GM23338 (cell line): ENCODE measurements around the gene GALNT13. TPM values are rescaled to one million over a fixed set of nuclear protein-coding genes. Genes with fewer than 3 reads are reported as not detected.

Source experiments
- ATAC-seq: fragments of 200-7000 bp; cut with Tn5 transposase; 3 replicates; pipeline ENCODE4 v1.9.1; 2020
- DNase-seq: peaks from one replicate; pipeline ENCODE4 v3.0.0-alpha.2; 2015; ENCODE audit warnings: low spot score
- H2AFZ ChIP-seq: fragments of 200-600 bp; sonication (generic); 2 replicates; pipeline ENCODE4 v1.8.0; 2016; ENCODE audit warnings: antibody characterized with exemption, mild to moderate bottlenecking, moderate library complexity
- H3F3A ChIP-seq: fragments of 200-600 bp; sonication (generic); replicated peaks from 2 replicates; pipeline ENCODE4 v1.8.0; 2017; ENCODE audit warnings: antibody characterized with exemption, mixed run types, low read depth
- H3K27ac ChIP-seq: fragments of 200-600 bp; sonication (generic); 2 replicates; pipeline ENCODE4 v1.6.1; 2016; ENCODE audit warnings: low read depth
- H3K27me3 ChIP-seq: fragments of 200-600 bp; sonication (generic); 2 replicates; pipeline ENCODE4 v1.8.0; 2016; ENCODE audit warnings: mild to moderate bottlenecking, mixed run types, moderate library complexity; ENCODE audit not compliant: insufficient read depth
- H3K36me3 ChIP-seq: fragments of 200-600 bp; sonication (generic); 2 replicates; pipeline ENCODE4 v1.8.0; 2016; ENCODE audit warnings: mild to moderate bottlenecking; ENCODE audit not compliant: insufficient read depth
- H3K4me1 ChIP-seq: fragments of 200-600 bp; sonication (generic); 2 replicates; pipeline ENCODE4 v1.8.0; 2016; ENCODE audit warnings: mild to moderate bottlenecking, moderate library complexity; ENCODE audit not compliant: insufficient read depth
- H3K4me2 ChIP-seq: fragments of 200-600 bp; sonication (generic); 2 replicates; pipeline ENCODE4 v1.7.1; 2017; ENCODE audit warnings: mixed run types
- H3K4me3 ChIP-seq: fragments of 200-600 bp; sonication (generic); 2 replicates; pipeline ENCODE4 v1.6.1; 2016; ENCODE audit warnings: mixed run types
- H3K79me2 ChIP-seq: fragments of 200-600 bp; sonication (generic); replicated peaks from 2 replicates; pipeline ENCODE4 v1.8.0; 2017; ENCODE audit warnings: mild to moderate bottlenecking; ENCODE audit not compliant: insufficient read depth
- H3K9me2 ChIP-seq: fragments of 200-600 bp; sonication (generic); 2 replicates; pipeline ENCODE4 v1.8.0; 2017; ENCODE audit not compliant: insufficient read depth
- H4K20me1 ChIP-seq: fragments of 200-600 bp; sonication (generic); replicated peaks from 2 replicates; pipeline ENCODE4 v1.8.0; 2017; ENCODE audit warnings: mild to moderate bottlenecking; ENCODE audit not compliant: insufficient read depth
- H3K27ac Mint-ChIP-seq: 2 replicates; pipeline ENCODE4 v1.8.0; 2020; ENCODE audit warnings: inconsistent platforms, mild to moderate bottlenecking, moderate library complexity, mixed read lengths
- H3K27me3 Mint-ChIP-seq: 3 replicates; pipeline ENCODE4 v1.8.0; 2022; ENCODE audit warnings: low read depth, mild to moderate bottlenecking, moderate library complexity, mixed read lengths, inconsistent platforms; ENCODE audit not compliant: insufficient read depth, poor library complexity
- H3K36me3 Mint-ChIP-seq: 3 replicates; pipeline ENCODE4 v1.8.0; 2021; ENCODE audit warnings: low read depth, mild to moderate bottlenecking, inconsistent platforms, moderate library complexity, mixed read lengths
- H3K4me1 Mint-ChIP-seq: 3 replicates; pipeline ENCODE4 v1.8.0; 2020; ENCODE audit warnings: mild to moderate bottlenecking, inconsistent platforms, mixed read lengths
- H3K4me3 Mint-ChIP-seq: 3 replicates; pipeline ENCODE4 v1.8.0; 2021; ENCODE audit warnings: moderate library complexity, mild to moderate bottlenecking, inconsistent platforms, mixed read lengths
- H3K9me3 Mint-ChIP-seq: 3 replicates; pipeline ENCODE4 v1.8.0; 2020; ENCODE audit warnings: moderate library complexity, mild to moderate bottlenecking, inconsistent platforms, mixed read lengths
- CREB1 ChIP-seq: fragments of 250-450 bp; sonication (Bioruptor Pico); IDR thresholded peaks from 2 replicates; pipeline ENCODE4 v1.5.0; 2020; ENCODE audit warnings: low read depth, mild to moderate bottlenecking, moderate library complexity
- EZH2 ChIP-seq: fragments of 200-600 bp; sonication (generic); IDR thresholded peaks from one replicate; pipeline ENCODE4 v1.8.0; 2017; ENCODE audit warnings: antibody characterized with exemption, mild to moderate bottlenecking, low read depth; ENCODE audit not compliant: unreplicated experiment
- EZH2phosphoT487 ChIP-seq: fragments of 200-600 bp; sonication (generic); IDR thresholded peaks from one replicate; pipeline ENCODE4 v1.8.1; 2018; ENCODE audit warnings: antibody characterized with exemption; ENCODE audit not compliant: unreplicated experiment
- JUNB ChIP-seq: IDR thresholded peaks from one replicate; pipeline ENCODE4 v1.6.1; 2016; ENCODE audit warnings: antibody characterized with exemption; ENCODE audit not compliant: unreplicated experiment
- NANOG ChIP-seq: IDR thresholded peaks from 2 replicates; pipeline ENCODE4 v1.6.1; 2016; ENCODE audit warnings: antibody characterized with exemption, borderline replicate concordance
- POLR2AphosphoS5 ChIP-seq: IDR thresholded peaks from 2 replicates; pipeline ENCODE4 v1.6.1; 2016; ENCODE audit warnings: antibody characterized with exemption, low read depth
- STAT1 ChIP-seq: IDR thresholded peaks from one replicate; pipeline ENCODE4 v1.6.1; 2016; ENCODE audit warnings: antibody characterized with exemption; ENCODE audit not compliant: unreplicated experiment
- ZNF114 ChIP-seq: fragments of 250-450 bp; sonication (Bioruptor Pico); IDR thresholded peaks from 2 replicates; pipeline ENCODE4 v1.5.0; 2020; ENCODE audit warnings: mild to moderate bottlenecking, moderate library complexity
- ZNF331 ChIP-seq: fragments of 250-450 bp; sonication (Bioruptor Pico); IDR thresholded peaks from 2 replicates; pipeline ENCODE4 v1.5.0; 2020; ENCODE audit warnings: low read depth, mild to moderate bottlenecking, moderate library complexity
- polyA plus RNA-seq: library from polyadenylated mRNA; unstranded; fragments of >200 nt; fragmentation: Nextera tagmentation; extraction: Ambion mirVana; gene quantifications from 2 replicates; pipeline ENCODE4 v1.2.1, GENCODE V29; 2016
- total RNA-seq: library from RNA; depleted of rRNA; stranded (reverse); fragments of >200 nt; shearing (Covaris generic); gene quantifications from 2 replicates; pipeline ENCODE4 v1.2.3, GENCODE V29; 2014
- TF ChIP-seq, protein P1 (sequence below), 2 experiments: fragments of 200-600 bp in 1 of 2; sonication (generic) in 1 of 2; conservative IDR thresholded peaks; 2 replicates each; pipeline versions ENCODE4 v1.5.1 to v1.6.1; 2016 to 2017; ENCODE audit warnings: antibody characterized with exemption in 2 of 2, low read depth in 2 of 2, mild to moderate bottlenecking in 2 of 2, moderate library complexity in 1 of 2
- TF ChIP-seq, protein P2 (sequence below): IDR thresholded peaks from 2 replicates; pipeline ENCODE4 v1.6.1; 2016; ENCODE audit warnings: antibody characterized with exemption
- TF ChIP-seq, protein P3 (sequence below): fragments of 250-450 bp; sonication (Bioruptor Pico); IDR thresholded peaks from 2 replicates; pipeline ENCODE4 v1.5.0; 2020; ENCODE audit warnings: mild to moderate bottlenecking, moderate library complexity
- TF ChIP-seq, protein P4 (sequence below): IDR thresholded peaks from one replicate; pipeline ENCODE4 v1.6.1; 2018; ENCODE audit warnings: antibody characterized with exemption; ENCODE audit not compliant: unreplicated experiment

The GALNT13 gene
- total and polyA plus RNA-seq, 2 experiments from 2014 or later: 3.5 to 5.2 TPM

DNA sequence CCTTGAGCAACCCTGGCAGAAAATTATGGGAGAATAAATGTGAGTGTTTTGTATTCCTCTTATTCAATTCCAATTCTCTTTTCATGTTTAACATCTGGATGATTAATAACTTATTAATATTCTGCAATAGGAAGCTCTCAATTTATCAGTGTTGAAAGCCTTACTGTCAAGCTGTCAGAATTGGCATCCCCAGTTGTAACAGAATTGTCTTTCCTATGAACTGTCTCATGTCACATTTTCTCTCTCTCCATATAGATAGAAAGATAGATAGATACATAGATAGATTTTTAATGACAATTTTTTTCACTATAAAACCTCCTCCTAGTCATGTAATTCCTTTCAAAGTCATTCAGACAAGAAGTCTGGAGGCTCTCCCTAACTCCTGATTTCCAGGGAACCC, 331.5 kb downstream of the GALNT13 start:
- H3K27ac ChIP-seq: no peak overlapping the region
- no peaks in the 10 kb centered on the region for H3K79me2 ChIP-seq
- ATAC-seq: no peak
- Mint-ChIP-seq H3K36me3 (no peaks in the 10 kb centered on the region), H3K27ac (no peak overlapping the region), H3K4me1 (peaks cover 3% of the 10 kb centered on the region; the same call in 2 of the 3 replicates), H3K4me3 (no peak overlapping the region), H3K9me3 (no peaks in the 10 kb centered on the region), H3K27me3 (no peaks in the 10 kb centered on the region)
- no peaks in the 10 kb centered on the region for H4K20me1 ChIP-seq
- no peaks in the 10 kb centered on the region for H3K27me3 ChIP-seq
- no peak overlapping the region for H3K4me2 ChIP-seq
- no peak overlapping the region for H3K4me3 ChIP-seq
- H3K4me1 ChIP-seq: 0 out of 2 replicates have a peak, but pooled peaks cover 3% of the 10 kb centered on the region
- H2AFZ ChIP-seq: no peak overlapping the region
- TF ChIP-seq POLR2AphosphoS5: no peak
- TF ChIP-seq CREB1: no peak
- no peak for TF ChIP-seq EZH2phosphoT487
- no peak for TF ChIP-seq EZH2
- TF ChIP-seq, protein P1, sequence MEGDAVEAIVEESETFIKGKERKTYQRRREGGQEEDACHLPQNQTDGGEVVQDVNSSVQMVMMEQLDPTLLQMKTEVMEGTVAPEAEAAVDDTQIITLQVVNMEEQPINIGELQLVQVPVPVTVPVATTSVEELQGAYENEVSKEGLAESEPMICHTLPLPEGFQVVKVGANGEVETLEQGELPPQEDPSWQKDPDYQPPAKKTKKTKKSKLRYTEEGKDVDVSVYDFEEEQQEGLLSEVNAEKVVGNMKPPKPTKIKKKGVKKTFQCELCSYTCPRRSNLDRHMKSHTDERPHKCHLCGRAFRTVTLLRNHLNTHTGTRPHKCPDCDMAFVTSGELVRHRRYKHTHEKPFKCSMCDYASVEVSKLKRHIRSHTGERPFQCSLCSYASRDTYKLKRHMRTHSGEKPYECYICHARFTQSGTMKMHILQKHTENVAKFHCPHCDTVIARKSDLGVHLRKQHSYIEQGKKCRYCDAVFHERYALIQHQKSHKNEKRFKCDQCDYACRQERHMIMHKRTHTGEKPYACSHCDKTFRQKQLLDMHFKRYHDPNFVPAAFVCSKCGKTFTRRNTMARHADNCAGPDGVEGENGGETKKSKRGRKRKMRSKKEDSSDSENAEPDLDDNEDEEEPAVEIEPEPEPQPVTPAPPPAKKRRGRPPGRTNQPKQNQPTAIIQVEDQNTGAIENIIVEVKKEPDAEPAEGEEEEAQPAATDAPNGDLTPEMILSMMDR (conservative IDR thresholded peaks at IDR 0.05; ENCODE audit: low read depth in 2 of 2): no peak
- TF ChIP-seq, protein P2, sequence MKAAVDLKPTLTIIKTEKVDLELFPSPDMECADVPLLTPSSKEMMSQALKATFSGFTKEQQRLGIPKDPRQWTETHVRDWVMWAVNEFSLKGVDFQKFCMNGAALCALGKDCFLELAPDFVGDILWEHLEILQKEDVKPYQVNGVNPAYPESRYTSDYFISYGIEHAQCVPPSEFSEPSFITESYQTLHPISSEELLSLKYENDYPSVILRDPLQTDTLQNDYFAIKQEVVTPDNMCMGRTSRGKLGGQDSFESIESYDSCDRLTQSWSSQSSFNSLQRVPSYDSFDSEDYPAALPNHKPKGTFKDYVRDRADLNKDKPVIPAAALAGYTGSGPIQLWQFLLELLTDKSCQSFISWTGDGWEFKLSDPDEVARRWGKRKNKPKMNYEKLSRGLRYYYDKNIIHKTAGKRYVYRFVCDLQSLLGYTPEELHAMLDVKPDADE: no peak
- no peak for TF ChIP-seq ZNF114 (CRISPR knock-in tag)
- no peak for TF ChIP-seq ZNF331 (CRISPR knock-in tag)
- TF ChIP-seq, protein P3, sequence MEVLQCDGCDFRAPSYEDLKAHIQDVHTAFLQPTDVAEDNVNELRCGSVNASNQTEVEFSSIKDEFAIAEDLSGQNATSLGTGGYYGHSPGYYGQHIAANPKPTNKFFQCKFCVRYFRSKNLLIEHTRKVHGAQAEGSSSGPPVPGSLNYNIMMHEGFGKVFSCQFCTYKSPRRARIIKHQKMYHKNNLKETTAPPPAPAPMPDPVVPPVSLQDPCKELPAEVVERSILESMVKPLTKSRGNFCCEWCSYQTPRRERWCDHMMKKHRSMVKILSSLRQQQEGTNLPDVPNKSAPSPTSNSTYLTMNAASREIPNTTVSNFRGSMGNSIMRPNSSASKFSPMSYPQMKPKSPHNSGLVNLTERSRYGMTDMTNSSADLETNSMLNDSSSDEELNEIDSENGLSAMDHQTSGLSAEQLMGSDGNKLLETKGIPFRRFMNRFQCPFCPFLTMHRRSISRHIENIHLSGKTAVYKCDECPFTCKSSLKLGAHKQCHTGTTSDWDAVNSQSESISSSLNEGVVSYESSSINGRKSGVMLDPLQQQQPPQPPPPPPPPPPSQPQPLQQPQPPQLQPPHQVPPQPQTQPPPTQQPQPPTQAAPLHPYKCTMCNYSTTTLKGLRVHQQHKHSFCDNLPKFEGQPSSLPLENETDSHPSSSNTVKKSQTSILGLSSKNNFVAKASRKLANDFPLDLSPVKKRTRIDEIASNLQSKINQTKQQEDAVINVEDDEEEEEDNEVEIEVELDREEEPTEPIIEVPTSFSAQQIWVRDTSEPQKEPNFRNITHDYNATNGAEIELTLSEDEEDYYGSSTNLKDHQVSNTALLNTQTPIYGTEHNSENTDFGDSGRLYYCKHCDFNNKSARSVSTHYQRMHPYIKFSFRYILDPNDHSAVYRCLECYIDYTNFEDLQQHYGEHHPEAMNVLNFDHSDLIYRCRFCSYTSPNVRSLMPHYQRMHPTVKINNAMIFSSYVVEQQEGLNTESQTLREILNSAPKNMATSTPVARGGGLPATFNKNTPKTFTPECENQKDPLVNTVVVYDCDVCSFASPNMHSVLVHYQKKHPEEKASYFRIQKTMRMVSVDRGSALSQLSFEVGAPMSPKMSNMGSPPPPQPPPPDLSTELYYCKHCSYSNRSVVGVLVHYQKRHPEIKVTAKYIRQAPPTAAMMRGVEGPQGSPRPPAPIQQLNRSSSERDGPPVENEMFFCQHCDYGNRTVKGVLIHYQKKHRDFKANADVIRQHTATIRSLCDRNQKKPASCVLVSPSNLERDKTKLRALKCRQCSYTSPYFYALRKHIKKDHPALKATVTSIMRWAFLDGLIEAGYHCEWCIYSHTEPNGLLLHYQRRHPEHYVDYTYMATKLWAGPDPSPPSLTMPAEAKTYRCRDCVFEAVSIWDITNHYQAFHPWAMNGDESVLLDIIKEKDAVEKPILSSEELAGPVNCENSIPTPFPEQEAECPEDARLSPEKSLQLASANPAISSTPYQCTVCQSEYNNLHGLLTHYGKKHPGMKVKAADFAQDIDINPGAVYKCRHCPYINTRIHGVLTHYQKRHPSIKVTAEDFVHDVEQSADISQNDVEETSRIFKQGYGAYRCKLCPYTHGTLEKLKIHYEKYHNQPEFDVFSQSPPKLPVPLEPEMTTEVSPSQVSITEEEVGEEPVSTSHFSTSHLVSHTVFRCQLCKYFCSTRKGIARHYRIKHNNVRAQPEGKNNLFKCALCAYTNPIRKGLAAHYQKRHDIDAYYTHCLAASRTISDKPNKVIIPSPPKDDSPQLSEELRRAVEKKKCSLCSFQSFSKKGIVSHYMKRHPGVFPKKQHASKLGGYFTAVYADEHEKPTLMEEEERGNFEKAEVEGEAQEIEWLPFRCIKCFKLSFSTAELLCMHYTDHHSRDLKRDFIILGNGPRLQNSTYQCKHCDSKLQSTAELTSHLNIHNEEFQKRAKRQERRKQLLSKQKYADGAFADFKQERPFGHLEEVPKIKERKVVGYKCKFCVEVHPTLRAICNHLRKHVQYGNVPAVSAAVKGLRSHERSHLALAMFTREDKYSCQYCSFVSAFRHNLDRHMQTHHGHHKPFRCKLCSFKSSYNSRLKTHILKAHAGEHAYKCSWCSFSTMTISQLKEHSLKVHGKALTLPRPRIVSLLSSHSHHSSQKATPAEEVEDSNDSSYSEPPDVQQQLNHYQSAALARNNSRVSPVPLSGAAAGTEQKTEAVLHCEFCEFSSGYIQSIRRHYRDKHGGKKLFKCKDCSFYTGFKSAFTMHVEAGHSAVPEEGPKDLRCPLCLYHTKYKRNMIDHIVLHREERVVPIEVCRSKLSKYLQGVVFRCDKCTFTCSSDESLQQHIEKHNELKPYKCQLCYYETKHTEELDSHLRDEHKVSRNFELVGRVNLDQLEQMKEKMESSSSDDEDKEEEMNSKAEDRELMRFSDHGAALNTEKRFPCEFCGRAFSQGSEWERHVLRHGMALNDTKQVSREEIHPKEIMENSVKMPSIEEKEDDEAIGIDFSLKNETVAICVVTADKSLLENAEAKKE (CRISPR knock-in tag): no peak
- TF ChIP-seq JUNB: no peak
- TF ChIP-seq STAT1: no peak
- no peak for TF ChIP-seq NANOG
- TF ChIP-seq, protein P4, sequence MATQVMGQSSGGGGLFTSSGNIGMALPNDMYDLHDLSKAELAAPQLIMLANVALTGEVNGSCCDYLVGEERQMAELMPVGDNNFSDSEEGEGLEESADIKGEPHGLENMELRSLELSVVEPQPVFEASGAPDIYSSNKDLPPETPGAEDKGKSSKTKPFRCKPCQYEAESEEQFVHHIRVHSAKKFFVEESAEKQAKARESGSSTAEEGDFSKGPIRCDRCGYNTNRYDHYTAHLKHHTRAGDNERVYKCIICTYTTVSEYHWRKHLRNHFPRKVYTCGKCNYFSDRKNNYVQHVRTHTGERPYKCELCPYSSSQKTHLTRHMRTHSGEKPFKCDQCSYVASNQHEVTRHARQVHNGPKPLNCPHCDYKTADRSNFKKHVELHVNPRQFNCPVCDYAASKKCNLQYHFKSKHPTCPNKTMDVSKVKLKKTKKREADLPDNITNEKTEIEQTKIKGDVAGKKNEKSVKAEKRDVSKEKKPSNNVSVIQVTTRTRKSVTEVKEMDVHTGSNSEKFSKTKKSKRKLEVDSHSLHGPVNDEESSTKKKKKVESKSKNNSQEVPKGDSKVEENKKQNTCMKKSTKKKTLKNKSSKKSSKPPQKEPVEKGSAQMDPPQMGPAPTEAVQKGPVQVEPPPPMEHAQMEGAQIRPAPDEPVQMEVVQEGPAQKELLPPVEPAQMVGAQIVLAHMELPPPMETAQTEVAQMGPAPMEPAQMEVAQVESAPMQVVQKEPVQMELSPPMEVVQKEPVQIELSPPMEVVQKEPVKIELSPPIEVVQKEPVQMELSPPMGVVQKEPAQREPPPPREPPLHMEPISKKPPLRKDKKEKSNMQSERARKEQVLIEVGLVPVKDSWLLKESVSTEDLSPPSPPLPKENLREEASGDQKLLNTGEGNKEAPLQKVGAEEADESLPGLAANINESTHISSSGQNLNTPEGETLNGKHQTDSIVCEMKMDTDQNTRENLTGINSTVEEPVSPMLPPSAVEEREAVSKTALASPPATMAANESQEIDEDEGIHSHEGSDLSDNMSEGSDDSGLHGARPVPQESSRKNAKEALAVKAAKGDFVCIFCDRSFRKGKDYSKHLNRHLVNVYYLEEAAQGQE: no peak
- no peaks in the 10 kb centered on the region for H3K36me3 ChIP-seq
- H3F3A ChIP-seq: no peaks in the 10 kb centered on the region
- no peak for DNase-seq
- H3K9me2 ChIP-seq: no peaks in the 10 kb centered on the region
